ENCODE data around the gene CCDC73. TPM values are rescaled to one million over a fixed set of nuclear protein-coding genes. Genes with fewer than 3 reads are reported as not detected.

The CCDC73 gene
- total and polyA plus RNA-seq, 2 donors (not counting 1 experiment from before 2014, with no cell fraction given): 0.05 TPM; not detected in 1

- DNase-seq (no peak), ATAC-seq (ENCODE audit: low read depth) (no peak)
- intact Hi-C loops (cut with micrococcal nuclease): no loop called here
- WGBS (ENCODE audit: insufficient coverage): 100% methylated on average over 3 of the region's 4 CpGs
- no peak for TF ChIP-seq EZH2 (IDR thresholded peaks at IDR 0.05; ENCODE audit: borderline replicate concordance, insufficient read depth, low read depth, low read length, poor library complexity, severe bottlenecking)
- TF ChIP-seq CTCF (IDR thresholded peaks at IDR 0.05): no peak
- H2AFZ ChIP-seq (ENCODE audit: insufficient read depth, low read depth, low read length, poor library complexity, severe bottlenecking): no peak overlapping the region
- no peak overlapping the region for H3K27ac ChIP-seq (ENCODE audit: low read length in 2 of 2)
- H3K27me3 ChIP-seq (replicated peaks in 1 of 4; ENCODE audit: control extremely low read depth in 1 of 4, control insufficient read depth in 3 of 4, insufficient read depth in 4 of 4, low read length in 3 of 4): peaks cover 0 to 3% (median 0%) of the 10 kb centered on the region in 4 experiments
- no peaks in the 10 kb centered on the region for H3K4me1 ChIP-seq (ENCODE audit: control insufficient read depth in 2 of 2, insufficient read depth in 2 of 2, low read length in 2 of 2)
- Mint-ChIP-seq H3K27me3 (peaks cover 20% of the 10 kb centered on the region), H3K9me3 (ENCODE audit: insufficient read depth) (no peaks in the 10 kb centered on the region), H3K4me3 (no peak overlapping the region), H3K4me1 (no peaks in the 10 kb centered on the region), H3K27ac (no peak overlapping the region)
- H3K36me3 ChIP-seq (replicated peaks in 1 of 2; ENCODE audit: control extremely low read depth in 1 of 2, control insufficient read depth in 1 of 2, extremely low read depth in 1 of 2, insufficient read depth in 2 of 2, low read length in 1 of 2): no peaks in the 10 kb centered on the region
- H3K79me2 ChIP-seq (ENCODE audit: control insufficient read depth, insufficient read depth, low read length): no peaks in the 10 kb centered on the region
- ChIA-PET CTCF (no interaction called here), POLR2A (no interaction called here)
- no peak overlapping the region for H3K4me3 ChIP-seq (ENCODE audit: control extremely low read depth in 1 of 5, extremely low read depth in 1 of 5, insufficient read depth in 1 of 5, low read depth in 2 of 5, low read length in 4 of 5)
- no peak overlapping the region for H3K9ac ChIP-seq (ENCODE audit: low read length)
- H4K20me1 ChIP-seq (ENCODE audit: control insufficient read depth, insufficient read depth, low read length, poor library complexity, severe bottlenecking): no peaks in the 10 kb centered on the region
- H3K9me3 ChIP-seq (ENCODE audit: control extremely low read depth in 1 of 3, control insufficient read depth in 2 of 3, insufficient read depth in 1 of 3, low read length in 2 of 3): no peaks in the 10 kb centered on the region
- H3K4me2 ChIP-seq (replicated peaks; ENCODE audit: low read depth, low read length, poor library complexity, severe bottlenecking): no peak overlapping the region
Observed at GRCh38 chr11:32574421-32574820, 220.0 kb downstream of the CCDC73 start.

GRCh38 chr11:32573228-32573627 lies 221.2 kb downstream of the CCDC73 start:
- Mint-ChIP-seq H3K4me1 (no peaks in the 10 kb centered on the region), H3K27ac (no peak overlapping the region), H3K27me3 (peaks cover 23% of the 10 kb centered on the region), H3K9me3 (ENCODE audit: insufficient read depth) (no peaks in the 10 kb centered on the region), H3K4me3 (no peak overlapping the region)
- Histone ChIP-seq H3K27ac (ENCODE audit: low read length in 2 of 2) (no peak overlapping the region), H3K4me2 (replicated peaks; ENCODE audit: low read depth, low read length, poor library complexity, severe bottlenecking) (no peak overlapping the region), H3K4me1 (ENCODE audit: control insufficient read depth in 2 of 2, insufficient read depth in 2 of 2, low read length in 2 of 2) (no peaks in the 10 kb centered on the region), H4K20me1 (ENCODE audit: control insufficient read depth, insufficient read depth, low read length, poor library complexity, severe bottlenecking) (no peaks in the 10 kb centered on the region), H2AFZ (ENCODE audit: insufficient read depth, low read depth, low read length, poor library complexity, severe bottlenecking) (no peak overlapping the region), H3K79me2 (ENCODE audit: control insufficient read depth, insufficient read depth, low read length) (no peaks in the 10 kb centered on the region), H3K36me3 (replicated peaks in 1 of 2; ENCODE audit: control extremely low read depth in 1 of 2, control insufficient read depth in 1 of 2, extremely low read depth in 1 of 2, insufficient read depth in 2 of 2, low read length in 1 of 2) (no peaks in the 10 kb centered on the region), H3K9me3 (ENCODE audit: control extremely low read depth in 1 of 3, control insufficient read depth in 2 of 3, insufficient read depth in 1 of 3, low read length in 2 of 3) (no peaks in the 10 kb centered on the region), H3K9ac (ENCODE audit: low read length) (no peak overlapping the region), H3K4me3 (ENCODE audit: control extremely low read depth in 1 of 5, extremely low read depth in 1 of 5, insufficient read depth in 1 of 5, low read depth in 2 of 5, low read length in 4 of 5) (no peak overlapping the region), H3K27me3 (replicated peaks in 1 of 4; ENCODE audit: control extremely low read depth in 1 of 4, control insufficient read depth in 3 of 4, insufficient read depth in 4 of 4, low read length in 3 of 4) (peaks cover 0 to 3% (median 0%) of the 10 kb centered on the region in 4 experiments)
- ChIA-PET CTCF (no interaction called here), POLR2A (no interaction called here)
- intact Hi-C loops (cut with micrococcal nuclease): no loop called here
- 59% methylated on average over 2 of the region's 4 CpGs for WGBS (ENCODE audit: insufficient coverage)
- DNase-seq: no peak
- TF ChIP-seq CTCF (IDR thresholded peaks at IDR 0.05): no peak
- no peak for ATAC-seq (ENCODE audit: low read depth)

Measured in B cell (primary cell).